IMR-90 (cell line): ENCODE measurements around the gene PTPN21.

Experiments
- CTCF ChIP-seq: conservative IDR thresholded peaks from 2 replicates; pipeline ENCODE4 v1.5.1; 2012; ENCODE audit warnings: mild to moderate bottlenecking, low read depth, low read length, improper control_type of control experiment
- MXI1 ChIP-seq: IDR thresholded peaks from 2 replicates; pipeline ENCODE4 v1.6.1; 2012; ENCODE audit warnings: low read depth, mild to moderate bottlenecking, low read length, moderate library complexity, borderline replicate concordance

DNA sequence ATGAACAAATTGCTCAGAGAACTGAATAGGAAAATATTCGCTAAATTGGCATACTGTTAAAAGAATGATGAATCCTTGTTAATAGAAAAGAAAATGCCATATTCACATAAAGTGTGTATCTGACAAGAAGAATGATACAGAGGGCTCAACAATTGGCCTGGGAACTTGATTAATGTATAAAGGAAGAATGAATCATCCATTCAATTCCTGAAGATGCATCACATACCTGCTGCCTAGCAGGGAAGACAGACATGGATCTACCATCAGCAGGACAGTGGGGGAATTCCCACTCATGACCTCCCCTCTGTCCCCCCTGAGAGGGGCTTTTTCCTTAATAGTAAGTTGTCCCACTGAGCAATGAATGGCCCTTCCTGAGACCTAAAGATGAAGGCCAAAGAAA lies 13.5 kb downstream of the PTPN21 start:
- TF ChIP-seq MXI1 (no peak), CTCF (no peak)
